Activated CD4-positive, alpha-beta T cell treated with anti-CD3 and anti-CD28 coated beads, Interleukin-2, amount 50 U/mL, for 4 hours (primary cell): Measurements from ENCODE around the gene SLC25A25.

Experiments
- DNase-seq, 2 experiments: peaks; one replicate each; pipeline ENCODE4 v3.0.0-alpha.2; 2020

Gene SLC25A25

GRCh38 chr9:128149001-128149701 is 81.1 kb downstream of the SLC25A25 start, which contains the start of gene LCN2:
Gene LCN2, plus strand, starts transcription at chr9:128149453. Its CDS starts 73 bp downstream, at chr9:128149526.
- no peak for DNase-seq

DNA sequence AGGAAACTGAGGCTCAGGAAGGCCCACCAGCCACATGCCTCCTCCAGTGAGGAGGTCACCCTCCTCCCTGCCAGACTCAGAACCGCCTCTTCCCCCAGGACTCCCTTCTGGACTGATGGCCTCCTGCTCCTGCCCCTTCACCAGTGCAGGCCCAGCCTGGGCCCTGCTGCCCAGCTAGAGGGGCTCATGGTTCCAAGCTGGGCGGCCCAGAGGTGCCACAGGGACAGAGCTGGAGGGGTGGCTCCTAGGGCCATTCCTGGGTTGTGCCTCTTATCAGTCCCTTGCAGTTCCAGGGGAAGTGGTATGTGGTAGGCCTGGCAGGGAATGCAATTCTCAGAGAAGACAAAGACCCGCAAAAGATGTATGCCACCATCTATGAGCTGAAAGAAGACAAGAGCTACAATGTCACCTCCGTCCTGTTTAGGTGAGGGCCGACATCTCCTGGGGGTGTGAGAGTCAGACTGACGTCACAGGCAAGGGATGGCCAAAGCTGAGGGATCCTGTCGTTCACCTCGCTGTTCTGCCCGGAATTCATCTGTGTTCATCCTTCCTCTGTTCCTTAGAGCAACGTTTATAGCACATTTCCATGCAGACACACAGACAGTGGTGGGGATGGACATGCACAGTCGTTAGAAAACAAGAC is 82.0 kb downstream of the SLC25A25 start:
- no peak for DNase-seq

GRCh38 chr9:128150594-128151308 is 82.7 kb downstream of the SLC25A25 start:
- no peak for DNase-seq

DNA sequence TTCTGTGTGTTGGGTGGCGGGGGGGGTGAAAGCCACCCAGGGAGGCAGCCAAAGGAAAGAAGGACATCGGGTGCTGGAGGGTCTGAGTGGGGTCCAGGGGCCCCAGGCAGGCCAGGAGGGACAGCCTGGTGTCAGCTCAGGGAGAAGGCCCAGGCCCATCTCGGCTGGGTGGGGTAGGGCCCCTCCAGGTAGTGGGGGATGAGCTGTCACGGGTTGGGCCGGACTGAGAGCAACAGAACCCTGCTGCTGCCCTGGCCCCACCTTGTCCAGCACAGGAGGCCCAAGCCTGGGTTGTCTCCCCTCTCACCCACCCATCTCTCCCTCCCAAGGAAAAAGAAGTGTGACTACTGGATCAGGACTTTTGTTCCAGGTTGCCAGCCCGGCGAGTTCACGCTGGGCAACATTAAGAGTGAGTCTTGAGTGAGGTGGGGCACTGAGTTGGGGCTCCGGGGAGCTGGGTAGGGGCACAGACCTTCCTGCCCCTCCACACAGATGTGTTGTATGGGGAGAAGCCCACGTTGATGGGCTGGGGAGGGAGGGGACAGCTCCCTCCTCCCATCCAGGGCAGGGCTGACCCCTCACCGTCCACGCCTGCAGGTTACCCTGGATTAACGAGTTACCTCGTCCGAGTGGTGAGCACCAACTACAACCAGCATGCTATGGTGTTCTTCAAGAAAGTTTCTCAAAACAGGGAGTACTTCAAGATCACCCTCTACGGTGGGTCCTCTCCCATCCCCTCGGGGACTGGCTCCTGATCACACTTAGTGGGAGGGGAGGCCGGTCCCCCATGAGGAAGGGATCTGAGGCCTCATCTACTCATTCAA is 83.5 kb downstream of the SLC25A25 start:
- DNase-seq: no peak

DNA sequence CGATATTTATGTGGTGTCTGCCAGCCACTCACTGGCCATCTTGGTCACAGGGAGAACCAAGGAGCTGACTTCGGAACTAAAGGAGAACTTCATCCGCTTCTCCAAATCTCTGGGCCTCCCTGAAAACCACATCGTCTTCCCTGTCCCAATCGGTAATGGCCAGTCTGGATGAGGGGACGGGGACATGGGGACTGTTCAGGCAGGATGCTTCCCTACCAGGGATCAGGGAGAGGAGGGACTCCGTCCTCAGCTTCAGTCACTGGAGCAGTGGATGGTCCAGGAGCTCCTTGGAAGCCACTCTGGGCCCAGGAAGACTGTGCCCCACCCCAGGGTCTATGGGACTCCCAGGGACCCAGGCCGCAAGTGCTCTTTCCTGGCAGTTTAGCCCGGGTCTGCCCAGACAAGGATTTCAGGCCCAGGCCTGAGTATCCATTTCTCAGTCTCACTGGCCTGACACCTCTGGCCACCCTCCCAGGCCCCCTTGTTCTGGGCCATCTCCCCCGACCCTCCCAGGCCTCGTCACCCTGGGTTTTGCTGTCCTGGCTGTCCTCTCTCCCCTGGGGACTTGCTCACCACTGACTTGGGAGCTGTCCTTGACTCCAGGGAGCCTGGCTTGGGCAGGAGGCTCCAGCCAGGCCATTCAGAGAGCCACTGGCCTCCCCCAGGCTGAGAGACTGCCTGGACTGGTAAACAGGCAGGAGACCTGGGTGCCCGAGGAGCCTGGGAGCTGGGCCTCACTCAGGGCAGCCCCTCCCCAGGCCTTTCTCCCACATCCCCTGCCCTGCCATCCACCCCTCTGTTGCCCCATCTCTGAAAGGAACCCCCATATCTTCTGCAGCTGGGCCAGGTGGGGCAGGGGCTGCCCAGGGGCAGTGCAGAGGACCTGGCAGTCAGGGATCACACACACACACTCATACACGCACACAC is 84.4 kb downstream of the SLC25A25 start:
- DNase-seq: no peak

DNA sequence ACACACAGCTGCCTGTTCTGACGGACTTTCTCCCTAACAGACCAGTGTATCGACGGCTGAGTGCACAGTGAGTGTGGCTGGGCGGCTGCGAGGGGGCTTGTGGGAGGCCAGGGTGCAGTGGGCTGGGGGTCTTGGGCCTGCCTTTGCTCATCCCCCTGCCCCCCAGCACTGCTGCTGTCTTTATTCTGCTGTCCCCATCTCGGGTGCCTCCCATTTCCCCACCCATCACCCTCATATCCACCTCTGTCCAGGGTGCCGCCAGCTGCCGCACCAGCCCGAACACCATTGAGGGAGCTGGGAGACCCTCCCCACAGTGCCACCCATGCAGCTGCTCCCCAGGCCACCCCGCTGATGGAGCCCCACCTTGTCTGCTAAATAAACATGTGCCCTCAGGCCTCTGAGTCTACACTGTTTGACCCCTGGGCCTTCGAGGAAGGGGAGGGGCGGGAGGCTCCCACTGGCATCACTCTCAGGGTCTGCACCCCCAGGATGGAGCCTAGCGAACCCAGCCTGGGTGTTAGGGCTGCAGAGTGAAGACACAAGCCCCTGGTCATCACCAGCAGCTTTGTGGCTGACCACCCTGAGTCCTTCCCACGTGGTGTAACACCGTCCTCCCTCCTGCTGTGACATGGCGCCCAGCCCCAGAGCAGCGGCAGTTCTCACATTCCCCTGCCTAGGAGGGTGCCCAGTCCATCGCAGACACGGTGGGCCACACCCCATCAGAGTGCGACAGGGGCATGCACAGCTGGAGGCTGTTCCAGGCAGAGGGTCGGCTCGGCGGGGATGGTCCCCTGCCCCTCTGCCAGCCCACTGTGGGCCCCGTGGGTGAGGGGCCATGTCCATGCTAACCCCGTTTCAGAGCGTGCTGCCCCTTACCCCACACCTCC is 85.3 kb downstream of the SLC25A25 start:
- no peak for DNase-seq

DNA sequence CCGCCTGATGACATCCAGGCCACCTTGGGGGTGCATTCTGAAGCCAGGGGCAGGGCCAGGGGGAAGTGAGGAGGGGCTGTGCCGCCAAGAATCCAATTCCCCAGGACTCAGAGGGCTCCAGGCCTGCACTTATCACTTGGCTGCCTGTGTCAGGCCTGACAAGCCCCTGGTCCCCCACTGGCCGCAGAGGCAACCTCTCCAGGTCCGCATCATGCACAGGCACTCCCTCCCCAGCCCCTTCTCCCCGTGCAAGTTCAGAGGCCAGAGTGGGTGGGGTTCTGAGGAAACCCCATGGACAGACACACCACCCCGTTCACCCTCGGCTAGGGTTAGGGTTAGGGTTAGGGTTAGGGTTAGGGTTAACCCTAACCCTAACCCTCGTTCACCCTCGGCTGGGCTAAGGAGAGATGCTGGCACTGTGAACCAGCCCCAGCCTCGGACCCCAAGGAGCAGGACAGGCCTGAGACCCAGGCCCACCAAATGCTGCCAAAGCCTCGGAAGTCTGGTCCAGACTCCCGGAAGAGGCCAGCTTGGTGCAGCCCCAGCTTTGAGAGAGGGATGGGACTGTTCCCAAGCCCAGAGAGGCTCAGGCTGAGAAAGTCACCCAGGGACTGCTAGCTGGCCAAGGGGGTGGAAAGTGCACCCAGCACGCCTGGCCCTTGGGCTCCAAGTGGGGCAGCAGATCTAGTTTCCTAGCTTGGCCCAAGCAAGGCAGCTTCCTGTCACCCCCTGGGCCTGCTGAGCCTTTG is 86.1 kb downstream of the SLC25A25 start:
- DNase-seq: no peak

DNA sequence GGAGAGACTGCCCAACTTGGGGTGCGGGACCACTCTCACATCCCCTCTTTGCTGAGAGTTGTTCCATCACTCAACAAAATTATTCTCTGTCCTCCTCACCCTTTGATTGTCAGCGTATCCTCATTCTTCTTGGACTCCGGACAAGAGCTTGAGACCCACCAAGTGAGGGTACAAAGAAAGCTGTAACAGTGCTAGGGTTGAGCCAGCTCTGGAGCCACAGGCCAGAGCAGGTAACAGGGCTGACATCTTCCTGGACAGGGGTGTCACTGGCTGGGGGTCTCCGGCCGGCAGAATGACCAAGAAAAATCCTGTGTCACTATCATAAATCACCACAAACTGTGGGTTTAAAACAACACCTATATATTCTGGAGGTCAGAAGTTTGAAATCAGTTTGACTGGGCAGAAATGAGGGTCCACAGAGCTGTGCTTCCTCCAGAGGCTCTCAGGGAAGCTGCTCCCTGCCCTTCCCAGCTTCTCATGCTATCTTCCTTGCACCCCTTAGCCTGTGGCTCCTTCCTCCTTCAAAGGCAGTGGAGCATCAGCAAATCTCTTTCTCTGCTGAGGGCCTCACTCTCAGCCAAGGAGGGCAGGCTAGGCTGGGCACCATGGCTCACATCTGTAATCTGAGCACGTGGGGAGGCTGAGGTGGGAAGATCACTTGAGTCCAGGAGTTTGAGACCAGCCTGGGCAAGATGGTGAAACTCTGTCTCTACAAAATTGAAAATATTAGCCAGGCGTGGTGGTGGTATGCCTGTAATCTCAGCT is 87.9 kb downstream of the SLC25A25 start:
- no peak for DNase-seq
